ENCODE data around the gene ATCAY.
"Not testable (repeated sequence)": the region's sequence is repeated elsewhere in the genome, so short reads cannot be mapped to it uniquely, and the experiment has no call there.

ATCAY gene

GRCh38 chr19:3902317-3902973 is 22.0 kb downstream of the ATCAY start:
- DNase-seq (ENCODE audit: low read depth) = no peak

- DNase-seq (ENCODE audit: low read depth) = no peak
These were observed 23.7 kb downstream of the ATCAY start for GRCh38 chr19:3904233-3904632.

- DNase-seq (ENCODE audit: low read depth) = no peak
These were observed 27.3 kb downstream of the ATCAY start for GRCh38 chr19:3907626-3908265.

- no peak for DNase-seq (ENCODE audit: low read depth)
These were observed 28.0 kb downstream of the ATCAY start for GRCh38 chr19:3908266-3909054.

- no peak for DNase-seq (ENCODE audit: low read depth)
These were observed 29.6 kb downstream of the ATCAY start for GRCh38 chr19:3910105-3910504.

- DNase-seq (ENCODE audit: low read depth) = no peak
These were observed 33.7 kb downstream of the ATCAY start for GRCh38 chr19:3914199-3914598.

- DNase-seq (ENCODE audit: low read depth) = no peak
These were observed 35.5 kb downstream of the ATCAY start for GRCh38 chr19:3916033-3916432.

GRCh38 chr19:3919793-3920192 is 39.3 kb downstream of the ATCAY start:
- no peak for DNase-seq (ENCODE audit: low read depth)

GRCh38 chr19:3923096-3923758 is 42.7 kb downstream of the ATCAY start:
- no peak for DNase-seq (ENCODE audit: low read depth)

- DNase-seq (ENCODE audit: low read depth) = no peak
These were observed 43.4 kb downstream of the ATCAY start for GRCh38 chr19:3923912-3924311.

GRCh38 chr19:3931041-3931440 is 50.6 kb downstream of the ATCAY start:
- DNase-seq (ENCODE audit: low read depth) = no peak

- DNase-seq (ENCODE audit: low read depth) = no peak
These were observed 52.7 kb downstream of the ATCAY start, which contains the start of gene NMRK2 for GRCh38 chr19:3932931-3933810. Gene NMRK2 (plus strand): TSS chr19:3933069. CDS start chr19:3933672, 603 bp downstream.

- no peak for DNase-seq (ENCODE audit: low read depth)
These were observed 56.3 kb downstream of the ATCAY start for GRCh38 chr19:3936506-3937442.

GRCh38 chr19:3938300-3938950 is 57.9 kb downstream of the ATCAY start:
- not testable (repeated sequence) for DNase-seq (ENCODE audit: low read depth)

- DNase-seq (ENCODE audit: low read depth) = no peak
These were observed 62.4 kb downstream of the ATCAY start for GRCh38 chr19:3942790-3943409.

GRCh38 chr19:3944018-3944721 is 63.7 kb downstream of the ATCAY start:
- no peak for DNase-seq (ENCODE audit: low read depth)

GRCh38 chr19:3945838-3946237 is 65.4 kb downstream of the ATCAY start:
- no peak for DNase-seq (ENCODE audit: low read depth)

- DNase-seq (ENCODE audit: low read depth) = not testable (repeated sequence)
These were observed 66.9 kb downstream of the ATCAY start for GRCh38 chr19:3947316-3947933.
